ENCODE data around the gene ABCC8. TPM values are rescaled to one million over a fixed set of nuclear protein-coding genes. Genes with fewer than 3 reads are reported as not detected.

The ABCC8 gene
- total and polyA plus RNA-seq, 2 experiments from 2014 or later = 2.0 to 3.4 TPM

GRCh38 chr11:17490938-17491337, 14.3 kb upstream of the ABCC8 start:
- Histone ChIP-seq H2AFZ (no peak overlapping the region), H3K36me3 (ENCODE audit: insufficient read depth) (no peaks in the 10 kb centered on the region), H4K20me1 (replicated peaks; ENCODE audit: insufficient read depth) (no peaks in the 10 kb centered on the region), H3K27ac (ENCODE audit: low read depth) (no peak overlapping the region), H3K9me2 (ENCODE audit: insufficient read depth) (no peaks in the 10 kb centered on the region), H3F3A (replicated peaks; ENCODE audit: low read depth) (no peaks in the 10 kb centered on the region), H3K4me2 (no peak overlapping the region), H3K4me3 (no peak overlapping the region), H3K79me2 (replicated peaks; ENCODE audit: insufficient read depth) (no peaks in the 10 kb centered on the region), H3K4me1 (ENCODE audit: insufficient read depth) (no peaks in the 10 kb centered on the region), H3K27me3 (ENCODE audit: insufficient read depth) (no peaks in the 10 kb centered on the region)
- TF ChIP-seq, protein P1, sequence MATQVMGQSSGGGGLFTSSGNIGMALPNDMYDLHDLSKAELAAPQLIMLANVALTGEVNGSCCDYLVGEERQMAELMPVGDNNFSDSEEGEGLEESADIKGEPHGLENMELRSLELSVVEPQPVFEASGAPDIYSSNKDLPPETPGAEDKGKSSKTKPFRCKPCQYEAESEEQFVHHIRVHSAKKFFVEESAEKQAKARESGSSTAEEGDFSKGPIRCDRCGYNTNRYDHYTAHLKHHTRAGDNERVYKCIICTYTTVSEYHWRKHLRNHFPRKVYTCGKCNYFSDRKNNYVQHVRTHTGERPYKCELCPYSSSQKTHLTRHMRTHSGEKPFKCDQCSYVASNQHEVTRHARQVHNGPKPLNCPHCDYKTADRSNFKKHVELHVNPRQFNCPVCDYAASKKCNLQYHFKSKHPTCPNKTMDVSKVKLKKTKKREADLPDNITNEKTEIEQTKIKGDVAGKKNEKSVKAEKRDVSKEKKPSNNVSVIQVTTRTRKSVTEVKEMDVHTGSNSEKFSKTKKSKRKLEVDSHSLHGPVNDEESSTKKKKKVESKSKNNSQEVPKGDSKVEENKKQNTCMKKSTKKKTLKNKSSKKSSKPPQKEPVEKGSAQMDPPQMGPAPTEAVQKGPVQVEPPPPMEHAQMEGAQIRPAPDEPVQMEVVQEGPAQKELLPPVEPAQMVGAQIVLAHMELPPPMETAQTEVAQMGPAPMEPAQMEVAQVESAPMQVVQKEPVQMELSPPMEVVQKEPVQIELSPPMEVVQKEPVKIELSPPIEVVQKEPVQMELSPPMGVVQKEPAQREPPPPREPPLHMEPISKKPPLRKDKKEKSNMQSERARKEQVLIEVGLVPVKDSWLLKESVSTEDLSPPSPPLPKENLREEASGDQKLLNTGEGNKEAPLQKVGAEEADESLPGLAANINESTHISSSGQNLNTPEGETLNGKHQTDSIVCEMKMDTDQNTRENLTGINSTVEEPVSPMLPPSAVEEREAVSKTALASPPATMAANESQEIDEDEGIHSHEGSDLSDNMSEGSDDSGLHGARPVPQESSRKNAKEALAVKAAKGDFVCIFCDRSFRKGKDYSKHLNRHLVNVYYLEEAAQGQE (IDR thresholded peaks at IDR 0.05; ENCODE audit: unreplicated experiment) = no peak
- TF ChIP-seq ZNF331 (CRISPR knock-in tag; IDR thresholded peaks at IDR 0.05; ENCODE audit: low read depth) (no peak), EZH2phosphoT487 (IDR thresholded peaks at IDR 0.05; ENCODE audit: unreplicated experiment) (no peak), POLR2AphosphoS5 (IDR thresholded peaks at IDR 0.05; ENCODE audit: low read depth) (no peak), ETS1 (IDR thresholded peaks at IDR 0.05) (no peak), NANOG (IDR thresholded peaks at IDR 0.05; ENCODE audit: borderline replicate concordance) (no peak), EZH2 (IDR thresholded peaks at IDR 0.05; ENCODE audit: low read depth, unreplicated experiment) (no peak), STAT1 (IDR thresholded peaks at IDR 0.05; ENCODE audit: unreplicated experiment) (no peak), CREB1 (CRISPR knock-in tag; IDR thresholded peaks at IDR 0.05; ENCODE audit: low read depth) (no peak)
- TF ChIP-seq, protein P2, sequence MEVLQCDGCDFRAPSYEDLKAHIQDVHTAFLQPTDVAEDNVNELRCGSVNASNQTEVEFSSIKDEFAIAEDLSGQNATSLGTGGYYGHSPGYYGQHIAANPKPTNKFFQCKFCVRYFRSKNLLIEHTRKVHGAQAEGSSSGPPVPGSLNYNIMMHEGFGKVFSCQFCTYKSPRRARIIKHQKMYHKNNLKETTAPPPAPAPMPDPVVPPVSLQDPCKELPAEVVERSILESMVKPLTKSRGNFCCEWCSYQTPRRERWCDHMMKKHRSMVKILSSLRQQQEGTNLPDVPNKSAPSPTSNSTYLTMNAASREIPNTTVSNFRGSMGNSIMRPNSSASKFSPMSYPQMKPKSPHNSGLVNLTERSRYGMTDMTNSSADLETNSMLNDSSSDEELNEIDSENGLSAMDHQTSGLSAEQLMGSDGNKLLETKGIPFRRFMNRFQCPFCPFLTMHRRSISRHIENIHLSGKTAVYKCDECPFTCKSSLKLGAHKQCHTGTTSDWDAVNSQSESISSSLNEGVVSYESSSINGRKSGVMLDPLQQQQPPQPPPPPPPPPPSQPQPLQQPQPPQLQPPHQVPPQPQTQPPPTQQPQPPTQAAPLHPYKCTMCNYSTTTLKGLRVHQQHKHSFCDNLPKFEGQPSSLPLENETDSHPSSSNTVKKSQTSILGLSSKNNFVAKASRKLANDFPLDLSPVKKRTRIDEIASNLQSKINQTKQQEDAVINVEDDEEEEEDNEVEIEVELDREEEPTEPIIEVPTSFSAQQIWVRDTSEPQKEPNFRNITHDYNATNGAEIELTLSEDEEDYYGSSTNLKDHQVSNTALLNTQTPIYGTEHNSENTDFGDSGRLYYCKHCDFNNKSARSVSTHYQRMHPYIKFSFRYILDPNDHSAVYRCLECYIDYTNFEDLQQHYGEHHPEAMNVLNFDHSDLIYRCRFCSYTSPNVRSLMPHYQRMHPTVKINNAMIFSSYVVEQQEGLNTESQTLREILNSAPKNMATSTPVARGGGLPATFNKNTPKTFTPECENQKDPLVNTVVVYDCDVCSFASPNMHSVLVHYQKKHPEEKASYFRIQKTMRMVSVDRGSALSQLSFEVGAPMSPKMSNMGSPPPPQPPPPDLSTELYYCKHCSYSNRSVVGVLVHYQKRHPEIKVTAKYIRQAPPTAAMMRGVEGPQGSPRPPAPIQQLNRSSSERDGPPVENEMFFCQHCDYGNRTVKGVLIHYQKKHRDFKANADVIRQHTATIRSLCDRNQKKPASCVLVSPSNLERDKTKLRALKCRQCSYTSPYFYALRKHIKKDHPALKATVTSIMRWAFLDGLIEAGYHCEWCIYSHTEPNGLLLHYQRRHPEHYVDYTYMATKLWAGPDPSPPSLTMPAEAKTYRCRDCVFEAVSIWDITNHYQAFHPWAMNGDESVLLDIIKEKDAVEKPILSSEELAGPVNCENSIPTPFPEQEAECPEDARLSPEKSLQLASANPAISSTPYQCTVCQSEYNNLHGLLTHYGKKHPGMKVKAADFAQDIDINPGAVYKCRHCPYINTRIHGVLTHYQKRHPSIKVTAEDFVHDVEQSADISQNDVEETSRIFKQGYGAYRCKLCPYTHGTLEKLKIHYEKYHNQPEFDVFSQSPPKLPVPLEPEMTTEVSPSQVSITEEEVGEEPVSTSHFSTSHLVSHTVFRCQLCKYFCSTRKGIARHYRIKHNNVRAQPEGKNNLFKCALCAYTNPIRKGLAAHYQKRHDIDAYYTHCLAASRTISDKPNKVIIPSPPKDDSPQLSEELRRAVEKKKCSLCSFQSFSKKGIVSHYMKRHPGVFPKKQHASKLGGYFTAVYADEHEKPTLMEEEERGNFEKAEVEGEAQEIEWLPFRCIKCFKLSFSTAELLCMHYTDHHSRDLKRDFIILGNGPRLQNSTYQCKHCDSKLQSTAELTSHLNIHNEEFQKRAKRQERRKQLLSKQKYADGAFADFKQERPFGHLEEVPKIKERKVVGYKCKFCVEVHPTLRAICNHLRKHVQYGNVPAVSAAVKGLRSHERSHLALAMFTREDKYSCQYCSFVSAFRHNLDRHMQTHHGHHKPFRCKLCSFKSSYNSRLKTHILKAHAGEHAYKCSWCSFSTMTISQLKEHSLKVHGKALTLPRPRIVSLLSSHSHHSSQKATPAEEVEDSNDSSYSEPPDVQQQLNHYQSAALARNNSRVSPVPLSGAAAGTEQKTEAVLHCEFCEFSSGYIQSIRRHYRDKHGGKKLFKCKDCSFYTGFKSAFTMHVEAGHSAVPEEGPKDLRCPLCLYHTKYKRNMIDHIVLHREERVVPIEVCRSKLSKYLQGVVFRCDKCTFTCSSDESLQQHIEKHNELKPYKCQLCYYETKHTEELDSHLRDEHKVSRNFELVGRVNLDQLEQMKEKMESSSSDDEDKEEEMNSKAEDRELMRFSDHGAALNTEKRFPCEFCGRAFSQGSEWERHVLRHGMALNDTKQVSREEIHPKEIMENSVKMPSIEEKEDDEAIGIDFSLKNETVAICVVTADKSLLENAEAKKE (CRISPR knock-in tag; IDR thresholded peaks at IDR 0.05) = no peak
- Mint-ChIP-seq H3K9me3 (no peaks in the 10 kb centered on the region), H3K4me1 (no peaks in the 10 kb centered on the region; the same call in 2 of the 3 replicates), H3K4me3 (no peak overlapping the region), H3K36me3 (ENCODE audit: low read depth) (no peaks in the 10 kb centered on the region), H3K27me3 (ENCODE audit: insufficient read depth, low read depth, poor library complexity) (peaks cover 4% of the 10 kb centered on the region), H3K27ac (no peak overlapping the region)
- no peak for DNase-seq (ENCODE audit: low spot score)
- no peak for ATAC-seq
